Mesothelial cell of epicardium (in vitro differentiated cells): ENCODE measurements around the gene KRTAP10-1. TPM values are rescaled to one million over a fixed set of nuclear protein-coding genes. Genes with fewer than 3 reads are reported as not detected.

Source experiments
- DNase-seq, 2 experiments: peaks; one replicate each; pipeline ENCODE4 v3.0.0; 2021; ENCODE audit warnings: low spot score in 2 of 2; ENCODE audit not compliant: unreplicated experiment in 2 of 2
- H3K27ac Mint-ChIP-seq: 2 replicates; pipeline ENCODE4 v1.8.0; 2021; ENCODE audit warnings: mixed read lengths
- H3K27me3 Mint-ChIP-seq: 2 replicates; pipeline ENCODE4 v1.8.0; 2021; ENCODE audit warnings: low read depth, mixed read lengths
- H3K36me3 Mint-ChIP-seq: 2 replicates; pipeline ENCODE4 v1.8.0; 2021; ENCODE audit warnings: mixed read lengths
- H3K4me1 Mint-ChIP-seq: 2 replicates; pipeline ENCODE4 v1.8.0; 2021; ENCODE audit warnings: mixed read lengths
- H3K4me3 Mint-ChIP-seq: 2 replicates; pipeline ENCODE4 v1.8.0; 2021; ENCODE audit warnings: mild to moderate bottlenecking, moderate library complexity, mixed read lengths
- H3K9me3 Mint-ChIP-seq: 2 replicates; pipeline ENCODE4 v1.8.0; 2021; ENCODE audit warnings: mixed read lengths
- CTCF ChIP-seq: fragments of 200-600 bp; sonication (generic); IDR thresholded peaks from one replicate; pipeline ENCODE4 v1.5.0; 2021; ENCODE audit warnings: antibody characterized with exemption; ENCODE audit not compliant: unreplicated experiment
- total RNA-seq: library from RNA; stranded (reverse); gene quantifications from 3 replicates; pipeline ENCODE4 v1.2.1, GENCODE V29; 2021

The KRTAP10-1 gene
- total RNA-seq, 1 donor from 2014 or later, result not detected

- Mint-ChIP-seq H3K27me3 (no peaks in the 10 kb centered on the region), H3K27ac (no peak overlapping the region), H3K36me3 (peaks cover 51% of the 10 kb centered on the region), H3K4me3 (no peak overlapping the region), H3K9me3 (peaks cover 38% of the 10 kb centered on the region), H3K4me1 (peaks cover 1% of the 10 kb centered on the region)
- TF ChIP-seq CTCF, result no peak
- no peak for DNase-seq
Observed at GRCh38 chr21:44492567-44493385, 47.2 kb downstream of the KRTAP10-1 start.

GRCh38 chr21:44490816-44491215 is 49.2 kb downstream of the KRTAP10-1 start:
- no peak overlapping the region for H3K27ac Mint-ChIP-seq
- H3K4me1 Mint-ChIP-seq, result peaks cover 3% of the 10 kb centered on the region
- peaks cover 51% of the 10 kb centered on the region for H3K36me3 Mint-ChIP-seq
- peaks cover 43% of the 10 kb centered on the region for H3K9me3 Mint-ChIP-seq
- H3K27me3 Mint-ChIP-seq, result no peaks in the 10 kb centered on the region
- no peak overlapping the region for H3K4me3 Mint-ChIP-seq
- no peak for DNase-seq
- TF ChIP-seq CTCF, result no peak

- no peak for TF ChIP-seq CTCF
- DNase-seq, result no peak
- Mint-ChIP-seq H3K9me3 (peaks cover 41% of the 10 kb centered on the region), H3K4me1 (peaks cover 3% of the 10 kb centered on the region), H3K27me3 (no peaks in the 10 kb centered on the region), H3K27ac (no peak overlapping the region), H3K4me3 (no peak overlapping the region), H3K36me3 (peaks cover 47% of the 10 kb centered on the region)
Observed at GRCh38 chr21:44490405-44490804, 49.6 kb downstream of the KRTAP10-1 start.

- H3K36me3 Mint-ChIP-seq, result peaks cover 45% of the 10 kb centered on the region
- H3K9me3 Mint-ChIP-seq, result peaks cover 40% of the 10 kb centered on the region
- no peak for DNase-seq
- H3K4me1 Mint-ChIP-seq, result peaks cover 4% of the 10 kb centered on the region
- H3K4me3 Mint-ChIP-seq, result no peak overlapping the region
- no peak for TF ChIP-seq CTCF
- H3K27me3 Mint-ChIP-seq, result no peaks in the 10 kb centered on the region
- H3K27ac Mint-ChIP-seq, result no peak overlapping the region
Observed at GRCh38 chr21:44489962-44490361, 50.0 kb downstream of the KRTAP10-1 start.

Other genes with a start within 250 kb of the KRTAP10-1 start
- 147 to 160 TPM (median 155 TPM) in 3 replicates for gene PFKL, start 240.1 kb downstream of the KRTAP10-1 start, total RNA-seq
- gene CFAP410, start 200.8 kb downstream of the KRTAP10-1 start, total RNA-seq, result 27.6 to 34.0 TPM (median 32.0 TPM) in 3 replicates
- 0.09 to 0.16 TPM (median 0.09 TPM) in 3 replicates for gene TRPM2, start 186.6 kb downstream of the KRTAP10-1 start, total RNA-seq
- 10.9 to 11.9 TPM (median 11.8 TPM) in 3 replicates for gene LRRC3, start 84.7 kb downstream of the KRTAP10-1 start, total RNA-seq
- gene KRTAP10-2, start 11.3 kb upstream of the KRTAP10-1 start, total RNA-seq, result not detected in 3 replicates
- gene KRTAP10-3, start 18.6 kb upstream of the KRTAP10-1 start, total RNA-seq, result not detected in 3 replicates
- not detected in 3 replicates for gene KRTAP10-4, start 33.5 kb upstream of the KRTAP10-1 start, total RNA-seq
- gene KRTAP10-5, start 40.4 kb upstream of the KRTAP10-1 start, total RNA-seq, result not detected in 3 replicates
- gene KRTAP10-6, start 52.3 kb upstream of the KRTAP10-1 start, total RNA-seq, result not detected in 3 replicates
- gene KRTAP10-7, start 60.4 kb upstream of the KRTAP10-1 start, total RNA-seq, result not detected in 3 replicates
- not detected in 3 replicates for gene KRTAP10-8, start 71.9 kb upstream of the KRTAP10-1 start, total RNA-seq
- gene KRTAP10-9, start 86.9 kb upstream of the KRTAP10-1 start, total RNA-seq, result not detected in 3 replicates
- gene KRTAP10-10, start 97.2 kb upstream of the KRTAP10-1 start, total RNA-seq, result not detected in 3 replicates
- not detected in 3 replicates for gene KRTAP10-11, start 106.2 kb upstream of the KRTAP10-1 start, total RNA-seq
- gene KRTAP12-4, start 114.5 kb upstream of the KRTAP10-1 start, total RNA-seq, result not detected in 3 replicates
- not detected in 3 replicates for gene KRTAP12-3, start 117.7 kb upstream of the KRTAP10-1 start, total RNA-seq
- gene KRTAP12-2, start 126.7 kb upstream of the KRTAP10-1 start, total RNA-seq, result not detected in 3 replicates
- gene KRTAP12-1, start 142.0 kb upstream of the KRTAP10-1 start, total RNA-seq, result not detected in 3 replicates
- not detected in 3 replicates for gene KRTAP10-12, start 157.0 kb upstream of the KRTAP10-1 start, total RNA-seq
- gene TSPEAR, start 171.4 kb upstream of the KRTAP10-1 start, total RNA-seq, result 0.09 to 0.11 TPM (median 0.11 TPM) in 3 replicates